Measurements from ENCODE around the gene FBLN2. TPM values are rescaled to one million over a fixed set of nuclear protein-coding genes. Genes with fewer than 3 reads are reported as not detected.

FBLN2 gene
- total and polyA plus RNA-seq, 2 of the 4 experiments (the other 2 are of a cell fraction) = 11.8 to 60.8 TPM

- BruUV-seq (replicated peaks) = no TSS peak
- Histone ChIP-seq H2BK15ac (ENCODE audit: low read depth, low read length) (no peak overlapping the region), H3K4me3 (ENCODE audit: insufficient read depth, low read depth, low read length) (no peak overlapping the region), H4K20me1 (ENCODE audit: insufficient read depth, low read length) (no peaks in the 10 kb centered on the region), H3K4me2 (ENCODE audit: low read depth, low read length) (no peak overlapping the region), H3K79me1 (ENCODE audit: low read depth in 1 of 2, low read length in 2 of 2) (no peaks in the 10 kb centered on the region), H3K27ac (ENCODE audit: insufficient read depth, low read length) (no peak overlapping the region), H3K9me1 (ENCODE audit: insufficient read depth, low read length) (no peaks in the 10 kb centered on the region), H2AK9ac (replicated peaks; ENCODE audit: low read depth, low read length, poor library complexity) (no peak overlapping the region), H3K4ac (ENCODE audit: low read depth, low read length) (no peak overlapping the region), H3K4me1 (ENCODE audit: control insufficient read depth, insufficient read depth, low read length) (no peaks in the 10 kb centered on the region), H3K9me3 (ENCODE audit: control insufficient read depth, insufficient read depth, low read length) (no peaks in the 10 kb centered on the region), H3K56ac (ENCODE audit: extremely low read depth, insufficient read depth, low read length) (no peak overlapping the region), H3K27me3 (ENCODE audit: control insufficient read depth, insufficient read depth, low read length) (peaks cover 2% of the 10 kb centered on the region; the same call in 1 of the 2 replicates), H4K5ac (ENCODE audit: low read depth, low read length) (no peak overlapping the region), H4K91ac (ENCODE audit: insufficient read depth, low read depth, low read length) (no peak overlapping the region), H2BK5ac (ENCODE audit: low read depth, low read length, poor library complexity, severe bottlenecking) (no peak overlapping the region), H2AK5ac (ENCODE audit: low read depth, low read length) (no peak overlapping the region), H2AFZ (replicated peaks; ENCODE audit: low read length, poor library complexity) (no peak overlapping the region), H4K8ac (ENCODE audit: low read depth in 2 of 2, low read length in 2 of 2) (no peak overlapping the region), H3K9ac (ENCODE audit: low read depth, low read length) (no peak overlapping the region), H2BK120ac (ENCODE audit: low read depth, low read length) (no peak overlapping the region), H3K18ac (ENCODE audit: low read depth, low read length) (no peak overlapping the region), H3K36me3 (ENCODE audit: control insufficient read depth, insufficient read depth, low read length) (no peaks in the 10 kb centered on the region), H3K14ac (replicated peaks; ENCODE audit: low read depth, low read length) (no peak overlapping the region), H3K23ac (ENCODE audit: low read depth, low read length) (no peak overlapping the region), H2BK20ac (ENCODE audit: low read depth, low read length) (no peak overlapping the region)
- in situ Hi-C loops (cut with MboI; ENCODE audit: low sequenced_read_pairs) = no loop called here
- no CpG with 5 or more reads among the region's 5 CpGs for WGBS, 2 experiments (ENCODE audit: extremely low coverage in 2 of 2, insufficient read length in 1 of 2)
- intact Hi-C loops (cut with micrococcal nuclease) = no loop called here
- POLR2A ChIA-PET (ENCODE audit: unreplicated experiment) = no interaction called here
- CTCF ChIA-PET = no interaction called here
- DNase-seq (no peak), ATAC-seq (ENCODE audit: low read depth) (no peak)
- dilution Hi-C loops (cut with HindIII; ENCODE audit: low sequenced_read_pairs, unreplicated experiment) = no loop called here
- TF ChIP-seq ELK1 (IDR thresholded peaks at IDR 0.05; ENCODE audit: borderline replicate concordance, low read depth, low read length) = no peak
- TF ChIP-seq RAD21 (IDR thresholded peaks at IDR 0.05; ENCODE audit: low read length) = no peak
- TF ChIP-seq FOS (IDR thresholded peaks at IDR 0.05; ENCODE audit: low read depth, low read length) = no peak
- no peak for TF ChIP-seq POLR2A (IDR thresholded peaks at IDR 0.05; ENCODE audit: low read depth, low read length)
- TF ChIP-seq CHD1 (IDR thresholded peaks at IDR 0.05; ENCODE audit: low read depth, low read length) = no peak
- TF ChIP-seq, protein P1, sequence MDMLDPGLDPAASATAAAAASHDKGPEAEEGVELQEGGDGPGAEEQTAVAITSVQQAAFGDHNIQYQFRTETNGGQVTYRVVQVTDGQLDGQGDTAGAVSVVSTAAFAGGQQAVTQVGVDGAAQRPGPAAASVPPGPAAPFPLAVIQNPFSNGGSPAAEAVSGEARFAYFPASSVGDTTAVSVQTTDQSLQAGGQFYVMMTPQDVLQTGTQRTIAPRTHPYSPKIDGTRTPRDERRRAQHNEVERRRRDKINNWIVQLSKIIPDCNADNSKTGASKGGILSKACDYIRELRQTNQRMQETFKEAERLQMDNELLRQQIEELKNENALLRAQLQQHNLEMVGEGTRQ (IDR thresholded peaks at IDR 0.05; ENCODE audit: low read depth, low read length) = no peak
- TF ChIP-seq, protein P2, sequence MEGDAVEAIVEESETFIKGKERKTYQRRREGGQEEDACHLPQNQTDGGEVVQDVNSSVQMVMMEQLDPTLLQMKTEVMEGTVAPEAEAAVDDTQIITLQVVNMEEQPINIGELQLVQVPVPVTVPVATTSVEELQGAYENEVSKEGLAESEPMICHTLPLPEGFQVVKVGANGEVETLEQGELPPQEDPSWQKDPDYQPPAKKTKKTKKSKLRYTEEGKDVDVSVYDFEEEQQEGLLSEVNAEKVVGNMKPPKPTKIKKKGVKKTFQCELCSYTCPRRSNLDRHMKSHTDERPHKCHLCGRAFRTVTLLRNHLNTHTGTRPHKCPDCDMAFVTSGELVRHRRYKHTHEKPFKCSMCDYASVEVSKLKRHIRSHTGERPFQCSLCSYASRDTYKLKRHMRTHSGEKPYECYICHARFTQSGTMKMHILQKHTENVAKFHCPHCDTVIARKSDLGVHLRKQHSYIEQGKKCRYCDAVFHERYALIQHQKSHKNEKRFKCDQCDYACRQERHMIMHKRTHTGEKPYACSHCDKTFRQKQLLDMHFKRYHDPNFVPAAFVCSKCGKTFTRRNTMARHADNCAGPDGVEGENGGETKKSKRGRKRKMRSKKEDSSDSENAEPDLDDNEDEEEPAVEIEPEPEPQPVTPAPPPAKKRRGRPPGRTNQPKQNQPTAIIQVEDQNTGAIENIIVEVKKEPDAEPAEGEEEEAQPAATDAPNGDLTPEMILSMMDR (conservative IDR thresholded peaks at IDR 0.05; ENCODE audit: low read depth, low read length) = no peak
- TF ChIP-seq RCOR1 (IDR thresholded peaks at IDR 0.05; ENCODE audit: insufficient replicate concordance, low read length) = no peak
- TF ChIP-seq MAFK (IDR thresholded peaks at IDR 0.05; ENCODE audit: low read depth, low read length) = no peak
- no peak for TF ChIP-seq MXI1 (IDR thresholded peaks at IDR 0.05; ENCODE audit: borderline replicate concordance, low read depth, low read length)
- TF ChIP-seq BHLHE40 (IDR thresholded peaks at IDR 0.05; ENCODE audit: low read depth, low read length) = no peak
- TF ChIP-seq SMC3 (IDR thresholded peaks at IDR 0.05; ENCODE audit: low read depth, low read length) = no peak
- no peak for TF ChIP-seq RFX5 (IDR thresholded peaks at IDR 0.05; ENCODE audit: low read depth, low read length)
Observed at GRCh38 chr3:13563911-13564310, 15.0 kb downstream of the FBLN2 start.

All from IMR-90 (cell line).